Measurements from ENCODE around the gene ABI3BP.
A peak's percentile ranks its signal among the peaks of the same experiment; 100 is the strongest.

ABI3BP gene

GRCh38 chr3:100754563-100755334 is 238.5 kb downstream of the ABI3BP start:
- H3K4me3 ChIP-seq (ENCODE audit: control insufficient read depth, low read depth, low read length), result no peak overlapping the region
- peak; percentile 13 for TF ChIP-seq CTCF (conservative IDR thresholded peaks at IDR 0.05; ENCODE audit: control insufficient read depth, insufficient read depth, low read depth, low read length)

GRCh38 chr3:100753846-100754245 is 239.4 kb downstream of the ABI3BP start:
- no peak overlapping the region for H3K4me3 ChIP-seq (ENCODE audit: control insufficient read depth, low read depth, low read length)
- DNase-seq (ENCODE audit: low read depth), result no peak
- TF ChIP-seq CTCF (conservative IDR thresholded peaks at IDR 0.05; ENCODE audit: control insufficient read depth, insufficient read depth, low read depth, low read length), result no peak

More at GRCh38 chr3:100754563-100755334, 238.5 kb downstream of the ABI3BP start:
- peak; percentile 29 for DNase-seq (ENCODE audit: low read depth)

- no peak for TF ChIP-seq CTCF (conservative IDR thresholded peaks at IDR 0.05; ENCODE audit: control insufficient read depth, insufficient read depth, low read depth, low read length)
- no peak for DNase-seq (ENCODE audit: low read depth)
- no peak overlapping the region for H3K4me3 ChIP-seq (ENCODE audit: control insufficient read depth, low read depth, low read length)
Measured at GRCh38 chr3:100748967-100749366, 244.3 kb downstream of the ABI3BP start.

- H3K4me3 ChIP-seq (ENCODE audit: control insufficient read depth, low read depth, low read length), result no peak overlapping the region
- DNase-seq (ENCODE audit: low read depth), result no peak
- TF ChIP-seq CTCF (conservative IDR thresholded peaks at IDR 0.05; ENCODE audit: control insufficient read depth, insufficient read depth, low read depth, low read length), result no peak
Measured at GRCh38 chr3:100748220-100748619, 245.0 kb downstream of the ABI3BP start.

- no peak for DNase-seq (ENCODE audit: low read depth)
- TF ChIP-seq CTCF (conservative IDR thresholded peaks at IDR 0.05; ENCODE audit: control insufficient read depth, insufficient read depth, low read depth, low read length), result no peak
- no peak overlapping the region for H3K4me3 ChIP-seq (ENCODE audit: control insufficient read depth, low read depth, low read length)
Measured at GRCh38 chr3:100746092-100746491, 247.1 kb downstream of the ABI3BP start.

- no peak for DNase-seq (ENCODE audit: low read depth)
- TF ChIP-seq CTCF (conservative IDR thresholded peaks at IDR 0.05; ENCODE audit: control insufficient read depth, insufficient read depth, low read depth, low read length), result no peak
- H3K4me3 ChIP-seq (ENCODE audit: control insufficient read depth, low read depth, low read length), result no peak overlapping the region
Measured at GRCh38 chr3:100745617-100746016, 247.6 kb downstream of the ABI3BP start.
